ENCODE data around the gene UBE2G1.

- no peak for TF ChIP-seq CTCF (IDR thresholded peaks at IDR 0.05; ENCODE audit: low read length)
- no peak for TF ChIP-seq EZH2 (optimal IDR thresholded peaks at IDR 0.05; ENCODE audit: low read depth, low read length)
Measured at GRCh38 chr17:4309897-4310296, 56.6 kb downstream of the UBE2G1 start.

All from MM.1S (cell line).